B cell (primary cell): ENCODE data around the gene CEP164. TPM values are rescaled to one million over a fixed set of nuclear protein-coding genes. Genes with fewer than 3 reads are reported as not detected.
"Not testable (repeated sequence)": the region's sequence is repeated elsewhere in the genome, so short reads cannot be mapped to it uniquely, and the experiment has no call there.

Source experiments
- ATAC-seq: fragments of 200-7000 bp; cut with Tn5 transposase; one replicate; pipeline ENCODE4 v1.10.0; 2021; ENCODE audit warnings: low read depth, mild to moderate bottlenecking, moderate number of reproducible peaks, moderate library complexity
- CTCF ChIA-PET: fragments of 350-600 bp; sonication (Branson Sonifier 250); formaldehyde crosslinking; loops from one replicate; lab custom pipeline; 2021; ENCODE audit warnings: antibody characterized with exemption, inconsistent platforms; lab: Charles Lee
- POLR2A ChIA-PET: fragments of 350-600 bp; sonication (Branson Sonifier 250); formaldehyde crosslinking; loops from one replicate; lab custom pipeline; 2021; ENCODE audit warnings: antibody characterized with exemption; lab: Charles Lee
- DNase-seq: peaks from one replicate; pipeline ENCODE4 v3.0.0; 2013
- H2AFZ ChIP-seq: 2 replicates; pipeline ENCODE4 v1.6.1; 2012; ENCODE audit warnings: mild to moderate bottlenecking, low read depth, low read length; ENCODE audit not compliant: insufficient read depth, poor library complexity, severe bottlenecking
- H3K27ac ChIP-seq, 2 donors: 1 replicate in 1 of 2; 2 replicates in 1 of 2; pipeline ENCODE4 v1.5.1; 2012 to 2013; ENCODE audit warnings: low read length in 2 of 2, mild to moderate bottlenecking in 2 of 2, moderate library complexity in 1 of 2
- H3K27me3 ChIP-seq, 4 experiments: fragments of 200-600 bp in 1 of 4; sonication (generic) in 1 of 4; replicated peaks in 1 of 4; 1 replicate in 2 of 4; 2 replicates in 2 of 4; pipeline versions ENCODE4 v1.6.1 to v1.7.0; 2013 to 2016; ENCODE audit warnings: low read length in 3 of 4, mild to moderate bottlenecking in 2 of 4, mixed read lengths in 1 of 4, moderate library complexity in 1 of 4; ENCODE audit not compliant: insufficient read depth in 4 of 4, control insufficient read depth in 3 of 4; ENCODE audit errors: control extremely low read depth in 1 of 4
- H3K36me3 ChIP-seq, 2 experiments: replicated peaks in 1 of 2; 1 replicate in 1 of 2; 2 replicates in 1 of 2; pipeline versions ENCODE4 v1.6.1 to v1.7.1; 2013; ENCODE audit warnings: low read length in 1 of 2; ENCODE audit not compliant: insufficient read depth in 2 of 2, control insufficient read depth in 1 of 2; ENCODE audit errors: control extremely low read depth in 1 of 2, extremely low read depth in 1 of 2
- H3K4me1 ChIP-seq, 2 donors: fragments of 200-600 bp in 1 of 2; sonication (generic) in 1 of 2; 1 replicate in 1 of 2; 2 replicates in 1 of 2; pipeline versions ENCODE4 v1.5.1 to v1.6.1; 2013 to 2017; ENCODE audit warnings: low read length in 2 of 2; ENCODE audit not compliant: control insufficient read depth in 2 of 2, insufficient read depth in 2 of 2
- H3K4me2 ChIP-seq: replicated peaks from 2 replicates; pipeline ENCODE3; 2012; ENCODE audit warnings: mild to moderate bottlenecking, low read depth, low read length; ENCODE audit not compliant: poor library complexity, severe bottlenecking
- H3K4me3 ChIP-seq, 5 experiments: fragments of 200-600 bp in 1 of 5; sonication (generic) in 1 of 5; 1 replicate in 3 of 5; 2 replicates in 2 of 5; pipeline versions ENCODE4 v1.5.1 to v1.7.0; 2011 to 2016; ENCODE audit warnings: low read length in 4 of 5, mild to moderate bottlenecking in 4 of 5, low read depth in 2 of 5, control low read depth in 1 of 5, moderate library complexity in 1 of 5; ENCODE audit not compliant: insufficient read depth in 1 of 5; ENCODE audit errors: control extremely low read depth in 1 of 5, extremely low read depth in 1 of 5
- H3K79me2 ChIP-seq: fragments of 200-600 bp; sonication (generic); one replicate; pipeline ENCODE4 v1.6.0; 2016; ENCODE audit warnings: low read length; ENCODE audit not compliant: control insufficient read depth, insufficient read depth
- H3K9ac ChIP-seq: fragments of 200-600 bp; sonication (generic); 2 replicates; pipeline ENCODE4 v1.6.1; 2017; ENCODE audit warnings: mild to moderate bottlenecking, low read length, moderate library complexity
- H3K9me3 ChIP-seq, 3 donors: one replicate each; pipeline versions ENCODE4 v1.6.1 to v1.7.1; 2013; ENCODE audit warnings: low read length in 2 of 3; ENCODE audit not compliant: control insufficient read depth in 2 of 3, insufficient read depth in 1 of 3; ENCODE audit errors: control extremely low read depth in 1 of 3
- H4K20me1 ChIP-seq: 2 replicates; pipeline ENCODE4 v1.6.0; 2012; ENCODE audit warnings: mild to moderate bottlenecking, low read length; ENCODE audit not compliant: insufficient read depth, control insufficient read depth, poor library complexity, severe bottlenecking
- H3K27ac Mint-ChIP-seq: one replicate; pipeline ENCODE4 v1.8.0; 2021; ENCODE audit warnings: mixed read lengths
- H3K27me3 Mint-ChIP-seq: one replicate; pipeline ENCODE4 v1.8.0; 2021; ENCODE audit warnings: mixed read lengths
- H3K4me1 Mint-ChIP-seq: one replicate; pipeline ENCODE4 v1.8.0; 2021; ENCODE audit warnings: mixed read lengths
- H3K4me3 Mint-ChIP-seq: one replicate; pipeline ENCODE4 v1.8.0; 2021; ENCODE audit warnings: mixed read lengths
- H3K9me3 Mint-ChIP-seq: one replicate; pipeline ENCODE4 v1.8.0; 2022; ENCODE audit warnings: mixed read lengths; ENCODE audit not compliant: insufficient read depth
- EZH2 ChIP-seq: IDR thresholded peaks from 2 replicates; pipeline ENCODE4 v1.6.1; 2012; ENCODE audit warnings: borderline replicate concordance, low read depth, mild to moderate bottlenecking, moderate library complexity, low read length; ENCODE audit not compliant: insufficient read depth, poor library complexity, severe bottlenecking
- WGBS: methylation state at CpG from one replicate; pipeline ENCODE4 v1.1.5; 2013; ENCODE audit warnings: missing lambda C conversion rate; ENCODE audit not compliant: insufficient coverage; 5-methylcytosine and 5-hydroxymethylcytosine counted together
- intact Hi-C: fragments of 100-400 bp; cut with micrococcal nuclease; formaldehyde crosslinking; loops from one replicate; pipeline ENCODE4 v1.10.0; 2022
- polyA plus RNA-seq: library from polyadenylated mRNA; depleted of rRNA; stranded (reverse); fragments of >200 nt; gene quantifications from 2 replicates; pipeline ENCODE4 v1.2.3, GENCODE V29; 2012
- total RNA-seq, 2 donors: library from RNA; stranded (reverse); fragments of 120-200 nt in 1 of 2; gene quantifications; 1 replicate in 1 of 2; 2 replicates in 1 of 2; pipeline versions ENCODE4 v1.2.3 to v1.2.4, GENCODE V29; 2013 to 2022
- TF ChIP-seq, protein P1 (sequence below): fragments of 200-600 bp; IDR thresholded peaks from one replicate; pipeline ENCODE4 v1.8.0; 2022; ENCODE audit warnings: antibody characterized with exemption, mild to moderate bottlenecking

The CEP164 gene
- total and polyA plus RNA-seq, 2 donors (not counting 1 experiment from before 2014, with no cell fraction given) = 31.5 to 54.8 TPM

GRCh38 chr11:117396970-117397369 lies 69.3 kb downstream of the CEP164 start:
- TF ChIP-seq, protein P1, sequence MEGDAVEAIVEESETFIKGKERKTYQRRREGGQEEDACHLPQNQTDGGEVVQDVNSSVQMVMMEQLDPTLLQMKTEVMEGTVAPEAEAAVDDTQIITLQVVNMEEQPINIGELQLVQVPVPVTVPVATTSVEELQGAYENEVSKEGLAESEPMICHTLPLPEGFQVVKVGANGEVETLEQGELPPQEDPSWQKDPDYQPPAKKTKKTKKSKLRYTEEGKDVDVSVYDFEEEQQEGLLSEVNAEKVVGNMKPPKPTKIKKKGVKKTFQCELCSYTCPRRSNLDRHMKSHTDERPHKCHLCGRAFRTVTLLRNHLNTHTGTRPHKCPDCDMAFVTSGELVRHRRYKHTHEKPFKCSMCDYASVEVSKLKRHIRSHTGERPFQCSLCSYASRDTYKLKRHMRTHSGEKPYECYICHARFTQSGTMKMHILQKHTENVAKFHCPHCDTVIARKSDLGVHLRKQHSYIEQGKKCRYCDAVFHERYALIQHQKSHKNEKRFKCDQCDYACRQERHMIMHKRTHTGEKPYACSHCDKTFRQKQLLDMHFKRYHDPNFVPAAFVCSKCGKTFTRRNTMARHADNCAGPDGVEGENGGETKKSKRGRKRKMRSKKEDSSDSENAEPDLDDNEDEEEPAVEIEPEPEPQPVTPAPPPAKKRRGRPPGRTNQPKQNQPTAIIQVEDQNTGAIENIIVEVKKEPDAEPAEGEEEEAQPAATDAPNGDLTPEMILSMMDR = no peak
- no peak for TF ChIP-seq EZH2
- no peaks in the 10 kb centered on the region for H3K4me1 ChIP-seq
- ChIA-PET POLR2A (no interaction called here), CTCF (no interaction called here)
- H3K27ac ChIP-seq = no peak overlapping the region
- Mint-ChIP-seq H3K4me1 (peaks cover 16% of the 10 kb centered on the region), H3K27ac (no peak overlapping the region), H3K27me3 (no peaks in the 10 kb centered on the region), H3K4me3 (no peak overlapping the region), H3K9me3 (no peaks in the 10 kb centered on the region)
- peaks cover 0 to 50% of the 10 kb centered on the region in 2 experiments for H3K36me3 ChIP-seq
- intact Hi-C loops = no loop called here
- WGBS = 96% methylated on average over 7 of the region's 8 CpGs
- peaks cover 0 to 20% (median 5%) of the 10 kb centered on the region in 3 donors for H3K9me3 ChIP-seq
- no peak overlapping the region for H3K4me3 ChIP-seq
- DNase-seq (no peak), ATAC-seq (no peak)
- H4K20me1 ChIP-seq = no peaks in the 10 kb centered on the region
- no peak overlapping the region for H3K4me2 ChIP-seq
- no peak overlapping the region for H3K9ac ChIP-seq
- H2AFZ ChIP-seq = no peak overlapping the region
- no peaks in the 10 kb centered on the region for H3K79me2 ChIP-seq
- no peaks in the 10 kb centered on the region for H3K27me3 ChIP-seq

- H3K27ac ChIP-seq, CTCF ChIA-PET, H4K20me1 ChIP-seq, intact Hi-C loops, H3K4me3 ChIP-seq, H3K27me3 Mint-ChIP-seq, H3K4me3 Mint-ChIP-seq, H3K4me2 ChIP-seq, H3K4me1 ChIP-seq, H3K9ac ChIP-seq, H3K79me2 ChIP-seq, H3K27ac Mint-ChIP-seq, POLR2A ChIA-PET, DNase-seq, H3K27me3 ChIP-seq, ATAC-seq, H3K9me3 Mint-ChIP-seq, H2AFZ ChIP-seq: not testable (repeated sequence)
- peaks cover 16% of the 10 kb centered on the region for H3K4me1 Mint-ChIP-seq
- Histone ChIP-seq H3K9me3 (peaks cover 0 to 20% (median 5%) of the 10 kb centered on the region in 3 donors), H3K36me3 (peaks cover 0 to 40% of the 10 kb centered on the region in 2 experiments)
- 92% methylated on average over 1 of the region's 2 CpGs for WGBS
Observed at GRCh38 chr11:117398618-117399017, 71.0 kb downstream of the CEP164 start.

DNA sequence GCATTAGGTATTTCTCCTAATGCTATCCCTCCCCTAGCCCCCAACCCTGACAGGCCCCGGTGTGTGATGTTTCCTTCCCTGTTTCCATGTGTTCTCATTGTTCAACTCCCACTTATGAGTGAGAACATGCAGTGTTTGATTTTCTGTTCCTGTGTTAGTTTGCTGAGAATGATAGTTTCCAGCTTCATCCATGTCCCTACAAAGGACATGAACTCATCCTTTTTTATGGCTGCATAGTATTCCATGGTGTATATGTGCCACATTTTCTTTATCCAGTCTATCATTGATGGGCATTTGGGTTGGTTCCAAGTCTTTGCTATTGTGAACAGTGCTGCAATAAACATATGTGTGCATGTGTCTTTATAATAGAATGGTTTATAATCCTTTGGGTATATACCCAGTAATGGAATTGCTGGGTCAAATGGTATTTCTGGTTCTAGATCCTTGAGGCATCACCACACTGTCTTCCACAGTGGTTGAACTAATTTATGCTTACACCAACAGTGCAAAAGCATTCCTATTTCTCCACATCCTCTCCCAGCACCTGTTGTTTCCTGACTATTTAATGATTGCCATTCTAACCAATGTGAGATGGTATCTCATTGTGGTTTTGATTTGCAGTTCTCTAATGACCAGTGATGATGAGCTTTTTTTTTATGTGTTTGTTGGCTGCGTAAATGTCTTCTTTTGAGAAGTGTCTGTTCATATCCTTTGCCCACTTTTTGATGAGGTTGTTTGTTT lies 71.6 kb downstream of the CEP164 start:
- peaks cover 16% of the 10 kb centered on the region for H3K4me1 Mint-ChIP-seq
- POLR2A ChIA-PET, H3K9me3 Mint-ChIP-seq, H3K4me2 ChIP-seq, H3K4me3 ChIP-seq, H4K20me1 ChIP-seq, ATAC-seq, H3K27ac ChIP-seq, H3K27ac Mint-ChIP-seq, DNase-seq, H3K27me3 Mint-ChIP-seq, H2AFZ ChIP-seq, H3K4me1 ChIP-seq, H3K4me3 Mint-ChIP-seq, CTCF ChIA-PET, intact Hi-C loops, H3K79me2 ChIP-seq, H3K27me3 ChIP-seq, H3K9ac ChIP-seq: not testable (repeated sequence)
- peaks cover 0 to 21% (median 5%) of the 10 kb centered on the region in 3 donors for H3K9me3 ChIP-seq
- peaks cover 0 to 35% of the 10 kb centered on the region in 2 experiments for H3K36me3 ChIP-seq
- no CpG with 5 or more reads among the region's 2 CpGs for WGBS
